Upper lobe of left lung (tissue), 6 donors: Measurements from ENCODE around the gene PTCD3. TPM values are rescaled to one million over a fixed set of nuclear protein-coding genes. Genes with fewer than 3 reads are reported as not detected.

Experiments
- ATAC-seq, 2 donors: fragments of 200-7000 bp; cut with Tn5 transposase; one replicate each; pipeline ENCODE4 v1.9.1; 2022; ENCODE audit warnings: mild to moderate bottlenecking in 2 of 2, moderate library complexity in 2 of 2; ENCODE audit not compliant: low FRiP score in 2 of 2
- DNase-seq, 2 donors: peaks; one replicate each; pipeline ENCODE4 v3.0.0-alpha.2; 2019 to 2020
- H3K27ac ChIP-seq, 4 donors: fragments of 200-600 bp; sonication (generic); one replicate each; pipeline ENCODE4 v1.5.1; 2016 to 2019
- H3K27me3 ChIP-seq, 4 donors: fragments of 200-600 bp; sonication (generic); one replicate each; pipeline ENCODE4 v1.5.1; 2017 to 2019
- H3K36me3 ChIP-seq, 4 donors: fragments of 200-600 bp; sonication (generic); one replicate each; pipeline ENCODE4 v1.5.1; 2016 to 2019
- H3K4me1 ChIP-seq, 4 donors: fragments of 200-600 bp; sonication (generic); one replicate each; pipeline ENCODE4 v1.5.1; 2018 to 2019
- H3K4me3 ChIP-seq, 4 donors: fragments of 200-600 bp; sonication (generic); one replicate each; pipeline ENCODE4 v1.5.1; 2017 to 2019; ENCODE audit warnings: mild to moderate bottlenecking in 2 of 4, moderate library complexity in 1 of 4
- H3K9me3 ChIP-seq, 4 donors: fragments of 200-600 bp; sonication (generic); one replicate each; pipeline ENCODE4 v1.5.1; 2018 to 2019
- CTCF ChIP-seq, 6 experiments: fragments of 450-650 bp in 4 of 6; fragments of 200-600 bp in 2 of 6; sonication (generic) in 2 of 6; IDR thresholded peaks; one replicate each; pipeline ENCODE4 v1.5.1; 2016 to 2019; ENCODE audit warnings: antibody characterized with exemption in 6 of 6
- EP300 ChIP-seq, 4 donors: sonication (generic); formaldehyde crosslinking; IDR thresholded peaks; one replicate each; pipeline ENCODE4 v1.5.1; 2017; ENCODE audit warnings: antibody characterized with exemption in 4 of 4, control low read depth in 2 of 4
- POLR2A ChIP-seq, 4 donors: fragments of 450-650 bp; IDR thresholded peaks; one replicate each; pipeline ENCODE4 v1.5.1; 2016 to 2017; ENCODE audit warnings: antibody characterized with exemption in 4 of 4, mild to moderate bottlenecking in 2 of 4
- POLR2AphosphoS5 ChIP-seq, 2 donors: sonication (generic); formaldehyde crosslinking; IDR thresholded peaks; one replicate each; pipeline ENCODE4 v1.5.1; 2017; ENCODE audit warnings: antibody characterized with exemption in 2 of 2
- WGBS, 2 donors: methylation state at CpG; one replicate each; pipeline ENCODE4 v1.1.5; 2017 to 2018; 5-methylcytosine and 5-hydroxymethylcytosine counted together
- total RNA-seq, 6 donors: library from RNA; depleted of rRNA in 4 of 6; stranded (reverse); fragments of >200 nt in 4 of 6; gene quantifications; one replicate each; pipeline versions ENCODE4 v1.1.0 to v1.2.1, GENCODE V29; 2016 to 2021
- donor health status: DM: no; HTN: no; CAD: no; lungs with moderate emphysema.
- donor health status: DM: no; HTN: yes; CAD: no; lungs with severe emphysema.

PTCD3 gene
- total RNA-seq, 6 donors from 2014 or later, result 37.0 to 79.4 (median 64.3) TPM

GRCh38 chr2:86102157-86102556 is 3.9 kb upstream of the PTCD3 start:
- Histone ChIP-seq H3K4me3 (no peak overlapping the region), H3K4me1 (peaks cover 20 to 25% (median 21%) of the 10 kb centered on the region in 4 donors), H3K27ac (no peak overlapping the region), H3K27me3 (no peaks in the 10 kb centered on the region), H3K36me3 (peaks cover 0 to 33% (median 11%) of the 10 kb centered on the region in 4 donors), H3K9me3 (no peaks in the 10 kb centered on the region)
- TF ChIP-seq EP300 (IDR thresholded peaks at IDR 0.05) (no peak), CTCF (IDR thresholded peaks at IDR 0.05) (no peak), POLR2A (IDR thresholded peaks at IDR 0.05) (no peak), POLR2AphosphoS5 (IDR thresholded peaks at IDR 0.05) (no peak)
- ATAC-seq (no peak), DNase-seq (no peak)

- peak within 1 kb of the TSS; percentile 62 to 95 (median 87) for H3K4me3 ChIP-seq
- no peaks in the 10 kb centered on the region for H3K9me3 ChIP-seq
- H3K27me3 ChIP-seq, result no peaks in the 10 kb centered on the region
- 0 to 1% methylated on average over 36 to 38 of the region's 38 CpGs for WGBS, 2 donors
- H3K4me1 ChIP-seq, result peaks cover 27 to 34% (median 30%) of the 10 kb centered on the region in 4 donors
- peak within 1 kb of the TSS; percentile 81 to 87 (median 82) for H3K27ac ChIP-seq
- ATAC-seq (peak; percentile 97 to 98), DNase-seq (peak; percentile 93 to 95)
- TF ChIP-seq EP300 (IDR thresholded peaks at IDR 0.05) (no peak), POLR2AphosphoS5 (IDR thresholded peaks at IDR 0.05) (peak in 1 of 2 donors; percentile 21), POLR2A (IDR thresholded peaks at IDR 0.05) (no peak), CTCF (IDR thresholded peaks at IDR 0.05) (peak in 3 of 6 experiments; percentile 4 to 35 (median 23))
- peaks cover 0 to 17% (median 8%) of the 10 kb centered on the region in 4 donors for H3K36me3 ChIP-seq
Observed at GRCh38 chr2:86105252-86105968, 625 bp upstream of the PTCD3 start, which contains the start of gene POLR1A. POLR1A (minus strand) TSS chr2:86105886; CDS start chr2:86105776, 110 bp downstream.

DNA sequence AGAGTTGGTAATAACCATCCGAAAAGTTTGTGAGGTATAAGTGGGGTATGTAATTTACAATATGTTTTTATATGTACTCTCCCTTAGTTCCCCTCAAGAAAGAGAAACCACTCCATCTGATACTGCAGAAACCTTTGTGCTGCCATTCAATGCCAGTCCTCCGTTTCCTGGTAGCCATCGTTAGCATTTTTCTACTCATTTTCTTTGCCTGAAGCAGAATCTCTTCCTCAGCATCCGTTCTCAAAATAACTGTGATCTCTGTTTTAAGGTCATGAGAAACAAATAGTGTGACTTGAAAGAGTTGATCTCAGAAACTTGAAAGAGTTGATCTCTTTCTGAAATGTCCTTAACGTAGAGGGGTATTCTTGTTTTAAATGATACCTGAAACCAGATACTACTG is 996 bp downstream of the PTCD3 start:
- H3K36me3 ChIP-seq, result peaks cover 7 to 33% (median 18%) of the 10 kb centered on the region in 4 donors

DNA sequence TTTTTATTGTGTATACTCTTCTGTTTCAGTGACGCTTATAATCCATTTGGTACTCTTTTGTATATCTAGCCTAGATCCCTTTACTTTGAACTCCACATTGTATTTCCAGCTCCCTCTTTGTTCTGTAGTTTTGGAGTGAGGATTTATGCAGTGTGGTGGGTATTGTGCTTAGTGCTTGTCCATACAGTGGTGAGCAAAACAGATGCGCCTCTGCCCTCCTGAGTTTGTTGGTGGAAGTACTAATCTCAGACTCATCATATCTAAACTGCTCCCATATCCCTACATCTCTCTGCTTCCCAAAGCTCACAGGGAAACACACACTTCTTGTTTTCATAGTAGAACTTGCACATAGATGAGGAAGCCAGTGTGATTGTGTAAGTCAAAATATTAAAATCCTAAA is 12.1 kb downstream of the PTCD3 start:
- WGBS, 2 donors, result 96 to 97% methylated on average over 2 of the region's 2 CpGs
- H3K36me3 ChIP-seq, result peaks cover 60 to 98% (median 81%) of the 10 kb centered on the region in 4 donors
- peaks cover 0 to 4% (median 0%) of the 10 kb centered on the region in 4 donors for H3K4me1 ChIP-seq
- H3K9me3 ChIP-seq, result no peaks in the 10 kb centered on the region
- DNase-seq (no peak), ATAC-seq (no peak)
- no peak overlapping the region for H3K4me3 ChIP-seq
- no peaks in the 10 kb centered on the region for H3K27me3 ChIP-seq
- no peak for TF ChIP-seq POLR2A (IDR thresholded peaks at IDR 0.05)
- no peak for TF ChIP-seq EP300 (IDR thresholded peaks at IDR 0.05)
- TF ChIP-seq CTCF (IDR thresholded peaks at IDR 0.05), result no peak
- TF ChIP-seq POLR2AphosphoS5 (IDR thresholded peaks at IDR 0.05), result no peak
- H3K27ac ChIP-seq, result no peak overlapping the region

More for the DNA sequence above, 996 bp downstream of the PTCD3 start:
- Histone ChIP-seq H3K27me3 (no peaks in the 10 kb centered on the region), H3K4me3 (peak overlapping the region; percentile 62 to 95 (median 87)), H3K4me1 (peaks cover 27 to 34% (median 30%) of the 10 kb centered on the region in 4 donors), H3K9me3 (no peaks in the 10 kb centered on the region), H3K27ac (peak overlapping the region in 1 of 4 donors; percentile 87)
- no peak for TF ChIP-seq EP300 (IDR thresholded peaks at IDR 0.05)
- TF ChIP-seq POLR2A (IDR thresholded peaks at IDR 0.05), result no peak
- TF ChIP-seq CTCF (IDR thresholded peaks at IDR 0.05), result no peak
- TF ChIP-seq POLR2AphosphoS5 (IDR thresholded peaks at IDR 0.05), result no peak
- no peak for DNase-seq
- ATAC-seq, result no peak
- WGBS, 2 donors, result 19 to 20% methylated on average over 5 of the region's 5 CpGs
